ENCODE measurements around the gene TPM2.

DNA sequence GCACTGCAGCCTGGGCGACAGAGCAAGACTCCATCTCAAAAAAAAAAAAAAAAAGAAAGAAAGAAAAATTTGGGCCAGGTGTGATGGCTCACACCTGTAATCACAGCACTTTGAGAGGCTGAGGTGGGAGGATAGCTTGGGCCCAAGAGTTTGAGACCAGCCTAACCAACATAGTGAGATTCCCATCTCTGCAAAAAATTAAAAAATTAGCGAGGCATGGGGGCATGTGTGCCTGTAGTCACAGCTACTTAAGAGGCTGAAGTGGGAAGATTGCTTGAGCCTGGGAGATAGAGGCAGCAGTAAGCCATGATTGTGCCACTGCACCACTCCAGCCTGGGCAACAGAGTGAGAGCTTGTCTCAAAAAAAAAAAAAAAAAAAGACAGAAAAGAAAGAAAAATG is 36.1 kb downstream of the TPM2 start:
- TF ChIP-seq, protein P1, sequence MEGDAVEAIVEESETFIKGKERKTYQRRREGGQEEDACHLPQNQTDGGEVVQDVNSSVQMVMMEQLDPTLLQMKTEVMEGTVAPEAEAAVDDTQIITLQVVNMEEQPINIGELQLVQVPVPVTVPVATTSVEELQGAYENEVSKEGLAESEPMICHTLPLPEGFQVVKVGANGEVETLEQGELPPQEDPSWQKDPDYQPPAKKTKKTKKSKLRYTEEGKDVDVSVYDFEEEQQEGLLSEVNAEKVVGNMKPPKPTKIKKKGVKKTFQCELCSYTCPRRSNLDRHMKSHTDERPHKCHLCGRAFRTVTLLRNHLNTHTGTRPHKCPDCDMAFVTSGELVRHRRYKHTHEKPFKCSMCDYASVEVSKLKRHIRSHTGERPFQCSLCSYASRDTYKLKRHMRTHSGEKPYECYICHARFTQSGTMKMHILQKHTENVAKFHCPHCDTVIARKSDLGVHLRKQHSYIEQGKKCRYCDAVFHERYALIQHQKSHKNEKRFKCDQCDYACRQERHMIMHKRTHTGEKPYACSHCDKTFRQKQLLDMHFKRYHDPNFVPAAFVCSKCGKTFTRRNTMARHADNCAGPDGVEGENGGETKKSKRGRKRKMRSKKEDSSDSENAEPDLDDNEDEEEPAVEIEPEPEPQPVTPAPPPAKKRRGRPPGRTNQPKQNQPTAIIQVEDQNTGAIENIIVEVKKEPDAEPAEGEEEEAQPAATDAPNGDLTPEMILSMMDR (IDR thresholded peaks at IDR 0.05) = no peak
- TF ChIP-seq POLR2A (IDR thresholded peaks at IDR 0.05) = no peak
